DMS114 treated with DMSO at 0.1 percent for 48 hours (cell line): Measurements from ENCODE around the gene PAGR1.
"Not testable (repeated sequence)": the region's sequence is repeated elsewhere in the genome, so short reads cannot be mapped to it uniquely, and the experiment has no call there.

Experiments
- DNase-seq: peaks from one replicate; lab custom pipeline; 2025; ENCODE audit not compliant: unreplicated experiment; lab: John Stamatoyannopoulos, UW

Gene PAGR1

DNA sequence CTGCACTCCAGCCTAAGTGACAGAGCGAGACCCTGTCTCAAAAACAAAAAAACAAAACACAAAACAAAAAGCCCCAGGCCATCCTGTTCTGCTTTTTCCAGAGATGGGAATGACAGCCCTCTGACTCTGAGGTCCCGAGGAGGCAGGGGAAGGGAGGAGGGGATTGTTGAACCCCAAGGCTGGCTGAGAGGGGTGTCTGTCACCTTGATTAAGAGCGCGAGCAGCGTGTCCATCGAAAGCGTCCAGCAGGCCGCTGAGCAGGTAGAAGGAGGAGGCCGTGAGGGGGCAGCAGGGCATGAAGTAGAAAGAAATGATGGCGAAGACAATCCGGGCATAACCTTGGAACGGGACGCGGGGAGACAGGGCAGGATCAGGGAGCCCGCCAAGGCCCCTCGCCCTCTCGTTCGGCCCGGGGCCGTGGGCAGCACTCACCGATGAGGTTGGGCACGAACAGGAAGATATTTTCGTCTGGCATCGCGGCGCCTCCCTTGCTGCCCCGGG is 46.5 kb downstream of the PAGR1 start:
- DNase-seq: no peak

DNA sequence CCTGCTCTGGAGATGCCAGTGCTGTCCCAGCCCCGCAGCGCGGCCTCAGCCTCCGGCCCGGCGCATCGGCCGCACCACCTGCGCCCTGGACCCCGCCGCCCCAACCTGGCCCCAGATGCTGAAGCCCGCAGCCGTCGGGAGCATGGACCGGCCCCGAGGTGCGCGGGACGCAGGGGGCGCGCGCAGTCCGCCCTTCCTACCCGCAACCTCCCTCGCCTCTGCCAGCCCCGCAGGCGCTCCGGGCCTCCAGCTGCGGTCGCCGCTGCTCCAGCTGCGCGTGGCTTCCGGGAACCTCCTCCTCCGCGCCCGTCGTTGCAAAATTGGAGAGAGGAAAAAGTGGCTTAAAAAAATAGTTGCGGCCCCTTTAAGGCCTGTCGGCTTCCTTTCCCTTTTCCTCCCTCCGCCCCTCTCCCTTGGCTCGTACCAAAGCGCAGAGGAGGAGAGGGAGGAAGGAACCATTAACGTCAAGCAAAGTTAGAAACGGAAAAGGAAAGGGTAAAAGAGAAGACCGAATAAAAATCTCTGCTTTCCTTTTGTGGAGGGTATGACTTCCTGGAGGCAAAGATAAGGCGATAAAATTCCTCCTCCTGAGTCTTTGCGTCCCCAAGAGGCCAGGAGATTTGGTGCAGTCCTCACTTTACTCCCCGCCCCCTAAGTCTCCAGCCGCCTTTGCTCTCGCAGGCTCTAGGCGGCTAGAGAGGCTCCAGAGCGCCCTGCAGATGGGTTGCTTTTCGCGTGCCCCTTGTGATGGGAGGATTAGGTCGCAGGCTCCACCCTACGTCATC is 47.1 kb downstream of the PAGR1 start, which contains the start of gene CDIPT:
Gene CDIPT, minus strand, starts transcription at position 343 of the 785 bp plus-strand sequence. CDS start 369 bp downstream, outside the sequence.
- DNase-seq: peak; percentile 96

DNA sequence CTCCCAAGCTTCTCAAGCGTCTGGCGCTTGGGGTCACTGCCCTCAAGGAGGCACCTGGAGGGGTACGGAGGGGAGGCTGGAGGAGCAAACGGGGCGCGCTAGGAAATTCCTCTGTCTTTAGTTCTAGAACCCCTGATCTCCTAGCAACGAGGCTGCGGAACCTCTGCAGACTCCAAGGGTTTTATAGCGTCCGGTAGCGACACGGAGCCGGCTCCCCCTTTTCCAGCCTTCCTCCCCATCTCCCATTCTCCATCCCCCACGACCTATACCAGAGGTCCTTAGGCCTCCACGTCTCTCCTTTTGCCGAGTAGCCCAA is 47.7 kb downstream of the PAGR1 start:
- no peak for DNase-seq

DNA sequence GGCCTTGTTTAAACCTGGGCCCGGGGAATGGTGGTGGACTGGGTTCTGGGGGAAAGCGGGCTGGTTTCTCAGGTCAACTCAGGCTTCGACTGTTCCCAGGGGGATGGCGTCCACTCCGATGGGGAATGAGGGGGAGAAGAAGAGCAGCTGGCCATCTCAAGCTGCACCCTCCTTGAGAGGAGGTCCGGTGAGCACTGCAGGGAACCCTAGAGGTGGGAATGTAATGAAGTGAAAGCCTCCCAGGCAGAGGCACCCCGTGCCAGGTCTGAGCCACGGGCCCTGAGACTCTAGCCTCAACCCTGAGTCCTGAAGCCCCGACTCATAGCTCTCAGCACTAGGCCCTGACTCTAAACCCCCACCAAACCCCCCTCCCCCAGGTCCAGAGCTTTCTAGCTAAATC is 48.3 kb downstream of the PAGR1 start:
- no peak for DNase-seq

DNA sequence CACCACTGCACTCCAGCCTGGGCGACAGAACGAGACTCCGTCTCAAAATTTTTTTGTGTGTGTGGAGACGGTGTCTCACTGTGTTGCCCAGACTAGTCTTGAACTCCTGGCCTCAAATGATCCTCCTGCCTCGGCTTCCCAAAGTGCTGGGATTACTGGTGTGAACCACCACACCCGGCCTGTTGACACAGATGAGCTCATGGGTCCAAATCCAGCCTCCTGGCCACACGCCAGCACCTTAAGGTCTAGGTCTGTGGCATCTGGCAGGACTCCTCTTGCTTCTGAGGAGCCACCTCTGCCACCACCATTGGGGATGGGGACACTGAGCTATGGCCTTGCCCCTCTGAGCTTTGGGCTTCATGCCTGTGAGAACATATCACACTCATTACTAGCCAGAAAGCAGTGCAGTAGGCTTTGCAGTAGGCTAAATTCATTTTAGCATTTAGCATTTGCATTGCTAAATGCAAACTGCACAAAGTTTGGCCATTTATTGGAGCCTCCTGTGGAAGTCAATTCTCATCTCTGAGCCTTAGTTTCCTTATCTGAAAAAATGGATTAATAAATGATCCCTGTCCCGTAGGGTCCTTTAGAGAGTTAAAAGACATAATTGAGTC is 52.6 kb downstream of the PAGR1 start:
- no peak for DNase-seq

DNA sequence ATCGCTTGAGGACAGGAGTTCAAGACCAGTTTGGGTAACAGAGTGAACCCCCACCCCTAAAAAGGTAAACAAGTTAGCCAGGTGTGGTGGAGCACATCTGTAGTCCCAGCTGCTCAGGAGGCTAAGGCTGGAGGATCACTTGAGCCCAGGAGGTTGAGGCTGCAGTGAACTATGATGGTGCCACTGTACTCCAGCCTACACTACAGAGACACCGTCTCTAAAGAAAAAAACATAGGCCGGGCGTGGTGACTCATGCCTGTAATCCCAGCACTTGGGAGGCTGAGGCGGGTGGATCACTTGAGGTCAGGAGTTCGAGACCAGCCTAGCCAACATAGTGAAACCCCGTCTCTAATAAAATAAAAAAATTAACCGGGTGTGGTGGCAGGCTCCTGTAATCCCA is 53.1 kb downstream of the PAGR1 start:
- DNase-seq: not testable (repeated sequence)
